Immature natural killer cell (primary cell): ENCODE data around the gene SMAD3. TPM values are rescaled to one million over a fixed set of nuclear protein-coding genes. Genes with fewer than 3 reads are reported as not detected.

ENCODE experiments used
- DNase-seq, 3 donors: peaks; one replicate each; pipeline ENCODE4 v3.0.0; 2022; ENCODE audit warnings: mixed read lengths in 1 of 3
- H3K27ac Mint-ChIP-seq, 6 donors: one replicate each; pipeline ENCODE4 v1.8.0; 2020; ENCODE audit warnings: mixed read lengths in 6 of 6, mild to moderate bottlenecking in 5 of 6, inconsistent platforms in 4 of 6, moderate library complexity in 3 of 6
- H3K27me3 Mint-ChIP-seq, 3 donors: one replicate each; pipeline ENCODE4 v1.8.0; 2020 to 2021; ENCODE audit warnings: low read depth in 3 of 3, mild to moderate bottlenecking in 3 of 3, mixed read lengths in 3 of 3, moderate library complexity in 3 of 3, inconsistent platforms in 1 of 3
- H3K36me3 Mint-ChIP-seq, 3 donors: one replicate each; pipeline ENCODE4 v1.8.0; 2020; ENCODE audit warnings: mixed read lengths in 3 of 3, inconsistent platforms in 2 of 3, mild to moderate bottlenecking in 2 of 3
- H3K4me1 Mint-ChIP-seq, 2 donors: one replicate each; pipeline ENCODE4 v1.8.0; 2020; ENCODE audit warnings: inconsistent platforms in 2 of 2, mild to moderate bottlenecking in 2 of 2, mixed read lengths in 2 of 2, moderate library complexity in 1 of 2
- H3K4me3 Mint-ChIP-seq, 5 donors: one replicate each; pipeline ENCODE4 v1.8.0; 2020; ENCODE audit warnings: mild to moderate bottlenecking in 5 of 5, mixed read lengths in 5 of 5, inconsistent platforms in 3 of 5, moderate library complexity in 3 of 5
- H3K9me3 Mint-ChIP-seq, 6 donors: one replicate each; pipeline ENCODE4 v1.8.0; 2020; ENCODE audit warnings: mild to moderate bottlenecking in 6 of 6, mixed read lengths in 6 of 6, inconsistent platforms in 4 of 6, moderate library complexity in 3 of 6
- polyA plus RNA-seq, 3 donors: library from polyadenylated mRNA; unstranded; fragments of 300-500 nt; fragmentation: Illumina TruSeq; gene quantifications; one replicate each; pipeline ENCODE4 v1.2.3, GENCODE V29; 2021

The SMAD3 gene
- polyA plus RNA-seq, 3 donors from 2014 or later: 8.9 to 11.9 (median 10.0) TPM

GRCh38 chr15:67103432-67103831 lies 38.0 kb downstream of the SMAD3 start:
- no peaks in the 10 kb centered on the region for H3K9me3 Mint-ChIP-seq
- DNase-seq: no peak
- peaks cover 0 to 8% (median 2%) of the 10 kb centered on the region in 3 donors for H3K36me3 Mint-ChIP-seq
- peak overlapping the region in 3 of 6 donors; percentile 31 to 87 (median 79) for H3K27ac Mint-ChIP-seq
- H3K4me3 Mint-ChIP-seq: peak overlapping the region in 1 of 5 donors; percentile 80
- peaks cover 4 to 12% (median 8%) of the 10 kb centered on the region in 3 donors for H3K27me3 Mint-ChIP-seq
- peaks cover 13 to 16% of the 10 kb centered on the region in 2 donors for H3K4me1 Mint-ChIP-seq

- peaks cover 8 to 11% of the 10 kb centered on the region in 2 donors for H3K4me1 Mint-ChIP-seq
- peak overlapping the region in 1 of 5 donors; percentile 80 for H3K4me3 Mint-ChIP-seq
- peaks cover 4 to 10% (median 5%) of the 10 kb centered on the region in 3 donors for H3K27me3 Mint-ChIP-seq
- peak overlapping the region in 3 of 6 donors; percentile 31 to 87 (median 79) for H3K27ac Mint-ChIP-seq
- no peaks in the 10 kb centered on the region for H3K9me3 Mint-ChIP-seq
- peak in 1 of 3 donors; percentile 37 for DNase-seq
- H3K36me3 Mint-ChIP-seq: peaks cover 0 to 8% (median 2%) of the 10 kb centered on the region in 3 donors
These were observed 38.5 kb downstream of the SMAD3 start for GRCh38 chr15:67103869-67104268.

- Mint-ChIP-seq H3K27me3 (peaks cover 4 to 10% (median 5%) of the 10 kb centered on the region in 3 donors), H3K9me3 (no peaks in the 10 kb centered on the region), H3K4me3 (peak overlapping the region in 1 of 5 donors; percentile 80), H3K4me1 (peaks cover 2 to 5% of the 10 kb centered on the region in 2 donors), H3K27ac (peak overlapping the region in 2 of 6 donors; percentile 46 to 87), H3K36me3 (peaks cover 0 to 8% (median 2%) of the 10 kb centered on the region in 3 donors)
- no peak for DNase-seq
These were observed 39.1 kb downstream of the SMAD3 start for GRCh38 chr15:67104510-67104909.

GRCh38 chr15:67105065-67105951 lies 39.9 kb downstream of the SMAD3 start:
- Mint-ChIP-seq H3K4me3 (peak overlapping the region in 3 of 5 donors; percentile 25 to 80 (median 76)), H3K36me3 (peaks cover 0 to 8% (median 2%) of the 10 kb centered on the region in 3 donors), H3K27me3 (peaks cover 4 to 10% (median 5%) of the 10 kb centered on the region in 3 donors), H3K4me1 (peaks cover 0 to under 1% of the 10 kb centered on the region in 2 donors), H3K9me3 (no peaks in the 10 kb centered on the region), H3K27ac (peak overlapping the region in 5 of 6 donors; percentile 78 to 87 (median 80))
- DNase-seq: no peak

GRCh38 chr15:67105991-67106763 lies 40.8 kb downstream of the SMAD3 start:
- H3K9me3 Mint-ChIP-seq: no peaks in the 10 kb centered on the region
- H3K36me3 Mint-ChIP-seq: peaks cover 0 to 8% (median 5%) of the 10 kb centered on the region in 3 donors
- peak overlapping the region; percentile 3 to 87 (median 80) for H3K27ac Mint-ChIP-seq
- H3K27me3 Mint-ChIP-seq: peaks cover 8 to 10% (median 10%) of the 10 kb centered on the region in 3 donors
- peak in 1 of 3 donors; percentile 37 for DNase-seq
- H3K4me1 Mint-ChIP-seq: no peaks in the 10 kb centered on the region
- peak overlapping the region in 3 of 5 donors; percentile 25 to 76 (median 76) for H3K4me3 Mint-ChIP-seq

- Mint-ChIP-seq H3K4me1 (no peaks in the 10 kb centered on the region), H3K27ac (peak overlapping the region; percentile 3 to 87 (median 80)), H3K27me3 (peaks cover 8 to 11% (median 10%) of the 10 kb centered on the region in 3 donors), H3K36me3 (peaks cover 0 to 8% (median 6%) of the 10 kb centered on the region in 3 donors), H3K9me3 (peaks cover 0 to 2% (median 0%) of the 10 kb centered on the region in 6 donors), H3K4me3 (peak overlapping the region in 3 of 5 donors; percentile 25 to 76 (median 76))
- DNase-seq: peak in 1 of 3 donors; percentile 31
These were observed 41.3 kb downstream of the SMAD3 start for GRCh38 chr15:67106764-67107013.

- peaks cover 0 to 3% (median 0%) of the 10 kb centered on the region in 6 donors for H3K9me3 Mint-ChIP-seq
- H3K27me3 Mint-ChIP-seq: peaks cover 8 to 11% (median 10%) of the 10 kb centered on the region in 3 donors
- H3K4me3 Mint-ChIP-seq: peak overlapping the region in 3 of 5 donors; percentile 25 to 76 (median 76)
- H3K4me1 Mint-ChIP-seq: no peaks in the 10 kb centered on the region
- DNase-seq: peak; percentile 38 to 53 (median 49)
- H3K27ac Mint-ChIP-seq: peak overlapping the region; percentile 3 to 87 (median 80)
- peaks cover 0 to 8% (median 6%) of the 10 kb centered on the region in 3 donors for H3K36me3 Mint-ChIP-seq
These were observed 41.8 kb downstream of the SMAD3 start for GRCh38 chr15:67107014-67107812.

- peak overlapping the region; percentile 44 to 90 (median 79) for H3K27ac Mint-ChIP-seq
- H3K4me1 Mint-ChIP-seq: peaks cover 2 to 4% of the 10 kb centered on the region in 2 donors
- peak overlapping the region; percentile 24 to 75 (median 73) for H3K4me3 Mint-ChIP-seq
- peaks cover 0 to 8% (median 6%) of the 10 kb centered on the region in 3 donors for H3K36me3 Mint-ChIP-seq
- H3K27me3 Mint-ChIP-seq: peaks cover 5 to 11% (median 10%) of the 10 kb centered on the region in 3 donors
- peaks cover 0 to 3% (median 0%) of the 10 kb centered on the region in 6 donors for H3K9me3 Mint-ChIP-seq
- no peak for DNase-seq
These were observed 42.9 kb downstream of the SMAD3 start for GRCh38 chr15:67108122-67108961.

- peak overlapping the region in 5 of 6 donors; percentile 63 to 90 (median 85) for H3K27ac Mint-ChIP-seq
- DNase-seq: peak in 1 of 3 donors; percentile 42
- H3K9me3 Mint-ChIP-seq: peaks cover 0 to 3% (median 0%) of the 10 kb centered on the region in 6 donors
- H3K27me3 Mint-ChIP-seq: peaks cover 5 to 7% (median 6%) of the 10 kb centered on the region in 3 donors
- peaks cover 0 to 8% (median 6%) of the 10 kb centered on the region in 3 donors for H3K36me3 Mint-ChIP-seq
- peaks cover 13 to 14% of the 10 kb centered on the region in 2 donors for H3K4me1 Mint-ChIP-seq
- peak overlapping the region; percentile 43 to 76 (median 61) for H3K4me3 Mint-ChIP-seq
These were observed 44.0 kb downstream of the SMAD3 start for GRCh38 chr15:67109141-67110034.

- no peak for DNase-seq
- Mint-ChIP-seq H3K9me3 (peaks cover 0 to 3% (median 0%) of the 10 kb centered on the region in 6 donors), H3K4me3 (peak overlapping the region; percentile 3 to 76 (median 61)), H3K36me3 (peaks cover 0 to 8% (median 6%) of the 10 kb centered on the region in 3 donors), H3K4me1 (peaks cover 22 to 24% of the 10 kb centered on the region in 2 donors), H3K27ac (peak overlapping the region; percentile 48 to 93 (median 82)), H3K27me3 (peaks cover 5 to 10% (median 7%) of the 10 kb centered on the region in 3 donors)
These were observed 45.0 kb downstream of the SMAD3 start for GRCh38 chr15:67110361-67110781.
